Caki2 (cell line): Measurements from ENCODE around the gene NSL1. TPM values are rescaled to one million over a fixed set of nuclear protein-coding genes. Genes with fewer than 3 reads are reported as not detected.
"Not testable (repeated sequence)": the region's sequence is repeated elsewhere in the genome, so short reads cannot be mapped to it uniquely, and the experiment has no call there.

Experiments used
- DNase-seq: peaks from one replicate; pipeline ENCODE4 v3.0.0-alpha.2; 2015; ENCODE audit warnings: low read depth
- in situ Hi-C: cut with HindIII; loops from 2 replicates; pipeline ENCODE4 v1.10.0; 2016; ENCODE audit warnings: low sequenced_read_pairs, low pct_unique_long_range_greater_than_20kb, mixed read lengths
- total RNA-seq: library from RNA; depleted of rRNA; stranded (reverse); fragments of >200 nt; shearing (Covaris generic); gene quantifications from 2 replicates; pipeline ENCODE4 v1.2.3, GENCODE V29; 2014; ENCODE audit warnings: low replicate concordance

The NSL1 gene
- total RNA-seq, 1 experiment from 2014 or later = 54.7 TPM

- DNase-seq = no peak
- in situ Hi-C loops = no loop called here
Observed at GRCh38 chr1:212721388-212722247, 70.0 kb downstream of the NSL1 start.

GRCh38 chr1:212719633-212720032 lies 71.9 kb downstream of the NSL1 start:
- in situ Hi-C loops = no loop called here

GRCh38 chr1:212718499-212718898 lies 73.1 kb downstream of the NSL1 start:
- in situ Hi-C loops = no loop called here

More at GRCh38 chr1:212719633-212720032, 71.9 kb downstream of the NSL1 start:
- DNase-seq = no peak

GRCh38 chr1:212716161-212716560 lies 75.4 kb downstream of the NSL1 start:
- in situ Hi-C loops = no loop called here
- DNase-seq = no peak

More at GRCh38 chr1:212718499-212718898, 73.1 kb downstream of the NSL1 start:
- DNase-seq = no peak

DNA sequence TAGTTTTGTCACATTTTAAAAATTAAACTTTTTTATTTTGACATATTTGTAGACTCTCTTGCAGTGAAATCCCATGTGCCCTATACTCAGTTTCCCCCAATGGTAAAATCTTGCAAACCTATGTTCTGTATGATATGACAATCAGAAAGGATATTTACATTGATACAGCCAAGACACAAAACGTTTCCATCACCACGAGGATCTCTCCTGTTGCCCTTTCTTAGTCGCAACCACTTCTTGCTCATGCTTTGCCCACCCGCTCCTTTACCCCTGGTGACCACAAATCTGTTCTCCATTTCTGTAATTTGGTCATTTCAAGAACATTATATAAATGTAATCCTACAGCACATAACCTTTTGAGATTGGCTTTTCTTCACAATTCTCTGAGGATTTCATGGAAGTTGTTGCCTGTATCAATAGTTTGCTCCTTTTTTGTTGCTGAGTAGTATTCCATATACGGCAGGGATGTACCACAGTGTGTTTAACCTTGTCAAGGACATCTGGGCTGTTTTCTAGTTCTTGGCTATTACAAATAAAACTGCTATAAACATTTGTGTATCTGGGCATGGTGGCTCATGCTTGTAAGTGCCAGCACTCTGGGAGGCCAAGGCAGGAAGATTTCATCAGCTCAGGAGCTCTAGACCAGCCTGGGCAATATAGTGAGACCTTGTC lies 78.0 kb downstream of the NSL1 start:
- in situ Hi-C loops = no loop called here
- no peak for DNase-seq

GRCh38 chr1:212712451-212713303 lies 78.9 kb downstream of the NSL1 start:
- in situ Hi-C loops = no loop called here

DNA sequence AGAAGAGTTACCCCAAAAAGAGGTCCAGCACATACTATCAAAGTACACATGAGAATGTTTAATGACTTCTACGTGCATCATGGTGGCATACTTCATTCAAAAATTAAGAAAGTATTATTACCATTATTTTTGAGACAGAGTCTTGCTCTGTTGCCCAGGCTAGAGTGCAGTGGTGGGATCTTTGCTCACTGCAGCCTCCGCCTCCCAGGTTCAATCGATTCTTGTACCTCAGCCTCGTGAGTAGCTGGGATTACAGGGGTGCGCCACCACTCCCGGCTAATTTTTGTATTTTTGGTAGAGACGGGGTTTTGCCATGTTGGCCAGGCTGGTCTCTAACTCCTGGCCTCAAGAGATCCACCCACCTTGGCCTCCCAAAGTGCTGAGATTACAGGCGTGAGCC lies 79.6 kb downstream of the NSL1 start:
- in situ Hi-C loops, DNase-seq: not testable (repeated sequence)

More at GRCh38 chr1:212712451-212713303, 78.9 kb downstream of the NSL1 start:
- no peak for DNase-seq

- in situ Hi-C loops = no loop called here
- DNase-seq = no peak
Observed at GRCh38 chr1:212710566-212710965, 81.0 kb downstream of the NSL1 start.

GRCh38 chr1:212703991-212704564 lies 87.5 kb downstream of the NSL1 start:
- no peak for DNase-seq
- in situ Hi-C loops = no loop called here

DNA sequence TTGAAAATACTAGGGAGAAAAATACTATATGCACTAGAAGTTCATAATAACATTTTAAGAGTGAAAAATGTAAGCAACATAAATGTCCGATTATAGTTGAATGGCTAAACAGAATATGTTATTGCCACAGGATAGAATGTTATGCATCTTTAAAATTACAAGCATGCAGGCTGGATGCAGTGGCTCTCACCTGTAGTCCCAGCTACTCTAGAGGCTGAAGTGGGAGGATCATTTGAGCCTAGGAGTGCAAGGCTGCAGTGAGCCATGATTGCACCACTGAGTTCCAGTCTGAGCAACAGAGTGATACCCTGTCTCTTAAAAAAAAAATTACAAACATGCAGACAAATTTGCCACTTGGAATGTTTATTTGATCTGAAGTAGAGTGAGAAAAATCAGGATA lies 88.9 kb downstream of the NSL1 start:
- in situ Hi-C loops = no loop called here
- no peak for DNase-seq

DNA sequence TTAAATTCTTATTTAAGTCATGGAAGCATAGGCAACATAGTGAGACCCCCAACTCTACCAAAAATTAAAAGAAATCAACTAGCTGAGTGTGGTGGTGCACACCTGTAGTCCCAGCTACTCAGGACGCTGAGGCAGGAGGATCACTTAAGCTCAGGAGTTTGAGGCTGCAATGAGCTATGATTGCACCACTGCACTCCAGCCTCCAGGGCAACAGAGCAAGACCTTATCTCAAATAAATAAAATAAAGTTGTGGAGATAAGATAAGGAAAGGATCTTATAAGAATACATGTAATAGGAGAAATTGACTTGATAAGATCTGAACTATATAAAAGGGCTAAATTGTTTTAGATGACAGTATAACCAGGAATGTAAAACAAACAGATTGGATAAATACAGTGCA lies 89.7 kb downstream of the NSL1 start:
- DNase-seq = no peak
- in situ Hi-C loops = no loop called here

DNA sequence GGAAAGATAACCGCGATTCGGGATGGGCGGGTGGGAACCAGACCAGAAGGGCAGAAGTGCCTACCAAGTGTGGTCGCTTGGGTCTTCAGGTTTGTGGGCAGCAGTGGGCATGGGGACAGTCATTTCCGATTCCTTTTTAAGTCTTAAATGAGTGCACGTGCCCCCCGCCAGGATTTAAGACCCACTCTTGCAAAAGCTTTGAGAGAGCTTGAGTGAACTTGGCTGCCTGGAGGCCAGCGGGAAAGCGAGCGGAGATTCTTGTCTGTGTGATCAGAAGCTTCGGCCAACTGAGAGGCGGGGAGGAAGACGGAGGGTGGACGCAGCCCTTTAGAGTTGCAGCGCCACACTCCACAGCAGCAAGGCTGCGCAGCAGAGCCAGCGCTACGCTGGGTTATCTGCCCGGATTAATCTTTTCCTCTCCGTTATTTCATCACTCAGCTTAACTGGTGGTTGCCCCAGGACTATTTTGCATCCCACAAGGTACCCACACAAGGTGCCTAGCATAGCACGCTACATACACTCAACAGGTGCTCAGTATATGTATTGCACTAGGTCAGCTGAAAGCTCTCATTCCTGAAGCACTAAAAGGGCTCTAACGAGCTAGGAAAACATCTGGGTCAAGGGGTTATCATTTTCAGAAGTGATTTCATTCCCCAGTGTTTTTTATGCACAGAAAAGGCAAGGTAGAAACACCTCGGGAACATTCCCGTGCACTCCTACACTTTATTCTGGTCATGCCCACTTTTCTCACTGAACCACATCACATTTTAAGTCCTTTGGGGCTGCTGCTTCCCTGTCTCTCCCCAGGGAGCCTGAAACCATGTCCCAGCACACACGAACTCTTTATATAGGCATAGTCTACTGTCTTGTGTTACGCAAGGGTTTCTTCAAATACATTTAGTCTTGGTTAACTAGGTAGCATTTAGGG lies 90.4 kb downstream of the NSL1 start:
- in situ Hi-C loops = no loop called here
- DNase-seq = no peak

DNA sequence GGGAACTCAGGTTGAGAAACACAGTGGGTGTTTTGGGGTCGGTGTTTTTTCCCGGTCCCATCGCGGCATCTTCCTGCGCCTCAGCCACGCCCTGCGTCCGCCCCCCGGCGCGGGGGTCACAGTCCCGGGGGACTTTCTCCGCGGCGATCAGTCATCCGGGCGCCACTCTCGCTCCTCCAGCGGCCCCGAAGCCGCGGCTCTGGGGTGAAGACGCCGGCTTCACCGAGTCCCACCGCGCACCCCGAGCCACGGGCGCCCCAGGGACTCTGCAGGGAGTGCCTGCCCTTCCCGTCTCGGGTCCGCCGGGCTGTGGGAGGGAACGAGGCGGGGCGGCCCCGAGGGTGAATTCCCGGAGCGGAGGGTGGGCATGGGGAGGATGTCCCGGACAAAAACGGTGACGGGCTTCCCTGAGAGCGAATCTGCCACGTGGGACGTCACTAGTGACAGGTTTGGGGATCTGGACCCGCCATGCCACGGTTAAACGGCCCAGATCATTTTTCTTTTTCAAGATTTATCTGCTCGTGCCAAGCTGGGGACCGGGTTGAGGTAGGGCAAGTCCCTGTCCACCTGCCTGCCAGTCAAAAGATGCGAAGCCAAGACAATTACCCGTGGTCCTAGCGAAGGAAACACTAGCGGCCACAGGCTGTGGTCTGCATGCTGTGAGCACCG lies 91.2 kb downstream of the NSL1 start:
- in situ Hi-C loops = no loop called here
- DNase-seq = no peak

DNA sequence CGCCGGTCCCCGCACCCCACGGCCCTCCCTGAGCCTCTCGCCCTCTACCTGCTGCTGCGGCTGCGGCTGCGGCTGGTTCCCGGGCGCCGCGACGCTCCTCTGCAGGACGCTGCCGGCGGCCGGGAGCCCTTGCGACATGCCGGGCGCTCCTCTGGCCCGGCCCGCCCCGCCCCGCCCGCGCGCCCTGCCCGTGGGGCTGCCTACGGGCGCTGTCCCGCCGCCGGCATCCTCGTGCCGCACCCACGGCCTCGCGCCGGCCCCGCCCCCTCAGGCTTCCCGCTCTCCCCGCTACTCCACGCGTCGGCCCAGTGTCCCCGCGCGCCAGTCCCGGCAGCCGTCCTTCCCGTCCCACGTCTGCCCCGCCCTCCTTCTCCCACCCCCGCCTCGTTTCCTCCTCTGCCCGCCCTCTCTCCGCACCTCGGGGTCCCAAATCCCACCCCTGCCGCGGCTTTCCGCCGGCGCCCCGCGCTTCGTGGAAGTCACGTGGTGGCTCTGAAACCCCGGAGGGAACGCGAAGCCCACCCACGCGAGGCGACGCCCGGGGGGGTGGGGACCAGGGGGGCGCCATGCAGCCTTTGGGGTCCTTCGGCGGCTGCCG lies 91.9 kb downstream of the NSL1 start, which contains the start of gene BATF3:
Gene BATF3 (minus strand): TSS at position 216 of the 598 bp plus-strand sequence. CDS start 78 bp downstream, at position 138.
- no peak for DNase-seq
- in situ Hi-C loops = no loop called here

DNA sequence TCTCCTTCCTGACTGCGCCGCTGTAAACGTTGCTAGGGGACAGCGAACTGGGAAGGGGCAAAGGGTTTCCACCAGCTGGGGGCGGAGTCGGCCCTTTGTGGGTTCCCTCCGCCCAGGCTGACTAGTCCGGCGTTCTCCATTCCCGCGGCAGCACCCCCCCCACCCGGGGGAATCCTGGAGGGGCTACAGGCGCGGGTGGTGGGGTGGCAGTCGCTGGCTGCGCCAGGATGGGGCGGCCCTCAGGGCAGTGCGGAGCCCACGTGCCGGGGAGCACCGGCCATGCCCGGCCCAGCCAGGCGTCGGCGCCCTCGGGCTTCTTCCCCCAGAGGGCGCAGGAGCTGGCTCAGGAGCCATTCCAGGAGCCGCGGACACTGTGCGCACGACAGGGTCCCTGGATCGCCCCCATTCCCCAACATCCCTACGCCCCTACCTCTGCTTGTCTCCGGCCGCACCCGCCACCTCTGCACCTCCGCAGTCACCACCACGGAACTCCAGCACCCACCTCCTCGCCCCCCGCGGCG lies 92.4 kb downstream of the NSL1 start:
- DNase-seq = peak; percentile 50

DNA sequence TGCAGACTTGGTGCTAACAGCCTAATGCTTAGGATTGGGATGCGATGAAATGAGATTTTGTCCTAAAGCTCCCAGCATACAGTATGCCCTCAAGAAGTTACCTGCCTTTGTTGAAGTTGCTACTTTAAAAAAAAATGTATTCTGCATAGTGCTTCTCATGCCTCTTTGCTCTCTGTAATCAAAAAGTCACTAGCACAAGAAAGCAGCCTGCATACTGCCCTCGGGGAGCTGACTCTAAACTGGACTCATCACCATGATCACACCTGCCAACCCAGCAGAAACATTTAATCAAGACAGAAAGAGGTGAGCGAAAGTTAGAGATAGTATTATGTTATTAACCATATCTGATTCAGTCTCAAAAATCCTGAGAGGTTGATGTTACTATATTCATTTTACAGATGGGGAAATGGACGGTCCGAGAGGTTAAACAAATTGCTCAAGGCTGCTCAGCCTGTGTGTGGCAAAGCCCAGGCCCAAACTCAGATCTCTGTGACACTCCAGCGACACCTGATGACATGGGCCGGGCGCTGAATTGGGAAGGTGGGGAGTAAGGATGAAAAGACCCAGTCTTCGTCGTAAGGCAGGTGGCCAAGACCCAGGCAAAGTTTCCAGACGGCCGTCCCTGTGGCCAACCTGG lies 93.0 kb downstream of the NSL1 start:
- DNase-seq = no peak
- in situ Hi-C loops = no loop called here

More for the DNA sequence above, 92.4 kb downstream of the NSL1 start:
- in situ Hi-C loops = no loop called here
